Kidney (tissue), 14 donors: Measurements from ENCODE around the gene TPM1. TPM values are rescaled to one million over a fixed set of nuclear protein-coding genes. Genes with fewer than 3 reads are reported as not detected.

Source experiments
- DNase-seq, 5 donors: peaks; one replicate each; pipeline ENCODE4 v3.0.0-alpha.2; 2013 to 2020
- FAIRE-seq: peaks from 2 replicates; lab custom pipeline; 2012; peaks lifted over from hg19 to GRCh38; lab: Jason Lieb, UNC
- H3K27ac ChIP-seq, 2 donors: one replicate each; pipeline ENCODE4 v1.7.0; 2013; ENCODE audit warnings: low read depth in 2 of 2, low read length in 2 of 2, inconsistent platforms in 1 of 2
- H3K27me3 ChIP-seq: one replicate; pipeline ENCODE4 v1.7.1; 2013; ENCODE audit warnings: low read length, inconsistent platforms; ENCODE audit not compliant: control insufficient read depth, insufficient read depth
- H3K36me3 ChIP-seq, 3 donors: one replicate each; pipeline versions ENCODE4 v1.7.0 to v1.7.1; 2013; ENCODE audit warnings: low read length in 3 of 3, control low read depth in 1 of 3, inconsistent platforms in 1 of 3; ENCODE audit not compliant: insufficient read depth in 3 of 3, control insufficient read depth in 2 of 3
- H3K4me1 ChIP-seq, 3 donors: one replicate each; pipeline versions ENCODE4 v1.7.0 to v1.7.1; 2013; ENCODE audit warnings: low read length in 3 of 3, inconsistent platforms in 1 of 3, low read depth in 1 of 3; ENCODE audit not compliant: control insufficient read depth in 2 of 3, insufficient read depth in 2 of 3
- H3K4me3 ChIP-seq, 3 donors: one replicate each; pipeline versions ENCODE4 v1.7.0 to v1.8.1; 2013; ENCODE audit warnings: low read length in 3 of 3, control low read depth in 1 of 3, inconsistent platforms in 1 of 3
- H3K9ac ChIP-seq, 3 donors: one replicate each; pipeline versions ENCODE4 v1.7.0 to v1.7.1; 2013; ENCODE audit warnings: low read length in 3 of 3, control low read depth in 1 of 3, inconsistent platforms in 1 of 3
- H3K9me3 ChIP-seq, 3 donors: one replicate each; pipeline versions ENCODE4 v1.7.0 to v1.7.1; 2013; ENCODE audit warnings: low read length in 3 of 3, control low read depth in 1 of 3, inconsistent platforms in 1 of 3; ENCODE audit not compliant: control insufficient read depth in 2 of 3, insufficient read depth in 1 of 3
- intact Hi-C: fragments of 100-400 bp; cut with DNase I; formaldehyde crosslinking; loops from one replicate; pipeline ENCODE4 v1.11.1; 2022
- polyA plus RNA-seq: library from polyadenylated mRNA; stranded (reverse); fragments of 350-450 nt; fragmentation: Illumina TruSeq; extraction: RNeasy Lipid Tissue Mini Kit (QIAGEN cat#74804); gene quantifications from one replicate; pipeline ENCODE4 v1.2.3, GENCODE V29; 2014; ENCODE audit warnings: low read depth, low replicate concordance; ENCODE audit not compliant: insufficient read depth
- total RNA-seq: library from RNA; stranded (reverse); fragmentation: NEBNext Ultra II Directional; extraction: Animal tissue kit (Norgen Biotek cat#: 25700); gene quantifications from one replicate; pipeline ENCODE4 v1.2.1, GENCODE V29; 2021
- TF ChIP-seq, protein P1 (sequence below): IDR thresholded peaks from 3 replicates; pipeline ENCODE4 v1.5.1; 2012; ENCODE audit warnings: mild to moderate bottlenecking, moderate library complexity, borderline replicate concordance; ENCODE audit not compliant: insufficient read depth; ENCODE audit errors: extremely low read depth
- donor health status: control.
- donor health status: control.
- donor health status: control.
- donor health status: control.
- donor health status: control.
- donor health status: DM: yes; HTN: yes; CAD: no.
- donor health status: Normal renal cell carcinoma (clear cell type).

The TPM1 gene
- total and polyA plus RNA-seq, 2 donors from 2014 or later: 252 to 473 TPM

DNA sequence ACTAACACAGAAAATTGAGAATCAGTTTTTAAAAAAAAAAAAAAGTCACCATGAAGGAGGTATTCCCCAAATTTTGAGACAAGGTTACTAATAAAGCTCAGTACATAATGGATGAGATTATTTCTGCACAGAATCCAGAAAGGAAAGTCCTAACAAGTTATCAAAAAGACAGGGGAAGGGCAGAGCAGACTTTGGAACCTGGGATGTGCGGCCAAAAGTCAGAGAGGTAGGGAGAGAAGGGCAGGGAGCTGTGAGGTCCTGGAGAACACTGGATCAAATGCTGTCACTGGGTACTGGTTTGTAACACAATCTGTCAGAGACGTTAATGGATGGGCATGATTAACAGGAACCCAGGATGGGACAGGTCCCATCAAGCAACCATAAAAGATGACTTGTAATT, 67.0 kb downstream of the TPM1 start:
- no peak overlapping the region for H3K9ac ChIP-seq
- intact Hi-C loops: no loop called here
- no peak overlapping the region for H3K4me3 ChIP-seq
- TF ChIP-seq, protein P1, sequence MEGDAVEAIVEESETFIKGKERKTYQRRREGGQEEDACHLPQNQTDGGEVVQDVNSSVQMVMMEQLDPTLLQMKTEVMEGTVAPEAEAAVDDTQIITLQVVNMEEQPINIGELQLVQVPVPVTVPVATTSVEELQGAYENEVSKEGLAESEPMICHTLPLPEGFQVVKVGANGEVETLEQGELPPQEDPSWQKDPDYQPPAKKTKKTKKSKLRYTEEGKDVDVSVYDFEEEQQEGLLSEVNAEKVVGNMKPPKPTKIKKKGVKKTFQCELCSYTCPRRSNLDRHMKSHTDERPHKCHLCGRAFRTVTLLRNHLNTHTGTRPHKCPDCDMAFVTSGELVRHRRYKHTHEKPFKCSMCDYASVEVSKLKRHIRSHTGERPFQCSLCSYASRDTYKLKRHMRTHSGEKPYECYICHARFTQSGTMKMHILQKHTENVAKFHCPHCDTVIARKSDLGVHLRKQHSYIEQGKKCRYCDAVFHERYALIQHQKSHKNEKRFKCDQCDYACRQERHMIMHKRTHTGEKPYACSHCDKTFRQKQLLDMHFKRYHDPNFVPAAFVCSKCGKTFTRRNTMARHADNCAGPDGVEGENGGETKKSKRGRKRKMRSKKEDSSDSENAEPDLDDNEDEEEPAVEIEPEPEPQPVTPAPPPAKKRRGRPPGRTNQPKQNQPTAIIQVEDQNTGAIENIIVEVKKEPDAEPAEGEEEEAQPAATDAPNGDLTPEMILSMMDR: no peak
- DNase-seq (no peak), FAIRE-seq (no peak)
- no peak overlapping the region for H3K27ac ChIP-seq
- no peaks in the 10 kb centered on the region for H3K27me3 ChIP-seq
- no peaks in the 10 kb centered on the region for H3K4me1 ChIP-seq
- no peaks in the 10 kb centered on the region for H3K9me3 ChIP-seq
- H3K36me3 ChIP-seq: no peaks in the 10 kb centered on the region

DNA sequence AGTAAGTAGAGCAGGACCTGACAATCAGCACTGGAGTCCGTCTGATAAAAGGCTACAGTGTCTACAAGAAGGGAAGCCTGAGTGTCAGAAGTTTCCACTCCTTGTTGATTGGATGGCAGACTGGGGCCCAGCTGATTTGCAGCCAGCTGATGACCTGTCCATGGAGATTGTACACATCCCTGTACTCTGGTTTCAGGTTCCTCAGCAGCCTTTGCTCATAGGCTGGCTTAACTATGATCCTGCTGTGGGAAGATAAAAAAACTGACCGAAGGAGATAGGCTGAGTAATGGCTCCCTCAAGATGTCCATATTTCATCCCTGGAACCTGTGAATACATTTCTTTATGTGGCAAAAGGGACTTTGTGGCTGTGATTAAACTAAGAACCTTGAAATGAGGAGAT, 67.4 kb downstream of the TPM1 start:
- DNase-seq (no peak), FAIRE-seq (no peak)
- H3K4me3 ChIP-seq: no peak overlapping the region
- intact Hi-C loops: no loop called here
- no peaks in the 10 kb centered on the region for H3K4me1 ChIP-seq
- H3K36me3 ChIP-seq: no peaks in the 10 kb centered on the region
- TF ChIP-seq, protein P1: no peak
- no peak overlapping the region for H3K27ac ChIP-seq
- H3K27me3 ChIP-seq: no peaks in the 10 kb centered on the region
- no peaks in the 10 kb centered on the region for H3K9me3 ChIP-seq
- no peak overlapping the region for H3K9ac ChIP-seq

DNA sequence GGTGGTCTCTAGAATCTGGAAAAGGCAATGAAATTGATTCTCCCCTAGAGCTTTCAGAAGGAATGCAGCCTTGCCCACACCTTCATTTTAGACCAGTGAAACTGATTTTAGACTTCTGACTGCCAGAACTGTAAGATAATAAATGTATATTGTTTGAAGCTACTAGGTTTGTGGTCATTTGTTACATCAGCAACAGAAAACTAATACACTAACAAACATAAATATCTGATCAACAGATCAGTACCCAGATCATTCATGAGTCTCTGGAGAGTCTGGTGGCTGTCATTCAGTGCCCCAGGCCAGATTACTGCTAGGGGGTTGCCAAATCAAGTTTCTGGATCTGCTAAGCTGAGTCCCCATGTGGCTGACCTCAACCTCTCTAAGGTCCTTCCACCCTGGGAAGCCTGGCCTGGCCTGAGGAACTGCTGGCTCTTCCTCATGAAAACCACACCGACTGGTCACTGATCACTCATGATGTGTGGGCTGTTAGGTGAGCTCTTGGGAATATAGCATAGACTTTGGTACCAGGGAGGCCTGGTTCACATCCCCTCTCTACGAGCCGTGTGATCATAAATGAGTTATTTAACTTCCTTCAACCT, 68.0 kb downstream of the TPM1 start:
- no peak for FAIRE-seq
- intact Hi-C loops: no loop called here

More for the DNA sequence above, 68.0 kb downstream of the TPM1 start:
- Histone ChIP-seq H3K36me3 (no peaks in the 10 kb centered on the region), H3K27me3 (no peaks in the 10 kb centered on the region), H3K9me3 (no peaks in the 10 kb centered on the region), H3K4me1 (no peaks in the 10 kb centered on the region), H3K9ac (no peak overlapping the region), H3K4me3 (no peak overlapping the region), H3K27ac (no peak overlapping the region)
- TF ChIP-seq, protein P1: no peak
- no peak for DNase-seq
